Bronchial epithelial cell (primary cell): ENCODE data around the gene C11orf68. TPM values are rescaled to one million over a fixed set of nuclear protein-coding genes. Genes with fewer than 3 reads are reported as not detected.

ENCODE experiments used
- DNase-seq: peaks from one replicate; pipeline ENCODE4 v3.0.0-alpha.2; 2010; ENCODE audit warnings: low read depth
- FAIRE-seq: peaks from 2 replicates; lab custom pipeline; 2011; peaks lifted over from hg19 to GRCh38; lab: Jason Lieb, UNC
- H3K27me3 ChIP-seq: 2 replicates; pipeline ENCODE4 v1.5.1; 2011; ENCODE audit warnings: low read length; ENCODE audit not compliant: control insufficient read depth, insufficient read depth
- H3K36me3 ChIP-seq: 2 replicates; pipeline ENCODE4 v1.5.1; 2011; ENCODE audit warnings: low read length; ENCODE audit not compliant: control insufficient read depth, insufficient read depth
- H3K4me3 ChIP-seq: 2 replicates; pipeline ENCODE4 v1.5.1; 2011; ENCODE audit warnings: mild to moderate bottlenecking, low read depth, low read length, control low read depth
- total RNA-seq: library from RNA; depleted of rRNA; stranded (reverse); fragments of >200 nt; gene quantifications from 2 replicates; pipeline ENCODE4 v1.2.1, GENCODE V29; 2014
- TF ChIP-seq, protein P1 (sequence below): IDR thresholded peaks from 2 replicates; pipeline ENCODE4 v1.5.1; 2011; ENCODE audit warnings: mild to moderate bottlenecking, moderate library complexity, low read length, control low read depth, inconsistent platforms; ENCODE audit not compliant: insufficient read depth, severe bottlenecking

The C11orf68 gene
- total RNA-seq, 1 donor from 2014 or later: 8.4 TPM

DNA sequence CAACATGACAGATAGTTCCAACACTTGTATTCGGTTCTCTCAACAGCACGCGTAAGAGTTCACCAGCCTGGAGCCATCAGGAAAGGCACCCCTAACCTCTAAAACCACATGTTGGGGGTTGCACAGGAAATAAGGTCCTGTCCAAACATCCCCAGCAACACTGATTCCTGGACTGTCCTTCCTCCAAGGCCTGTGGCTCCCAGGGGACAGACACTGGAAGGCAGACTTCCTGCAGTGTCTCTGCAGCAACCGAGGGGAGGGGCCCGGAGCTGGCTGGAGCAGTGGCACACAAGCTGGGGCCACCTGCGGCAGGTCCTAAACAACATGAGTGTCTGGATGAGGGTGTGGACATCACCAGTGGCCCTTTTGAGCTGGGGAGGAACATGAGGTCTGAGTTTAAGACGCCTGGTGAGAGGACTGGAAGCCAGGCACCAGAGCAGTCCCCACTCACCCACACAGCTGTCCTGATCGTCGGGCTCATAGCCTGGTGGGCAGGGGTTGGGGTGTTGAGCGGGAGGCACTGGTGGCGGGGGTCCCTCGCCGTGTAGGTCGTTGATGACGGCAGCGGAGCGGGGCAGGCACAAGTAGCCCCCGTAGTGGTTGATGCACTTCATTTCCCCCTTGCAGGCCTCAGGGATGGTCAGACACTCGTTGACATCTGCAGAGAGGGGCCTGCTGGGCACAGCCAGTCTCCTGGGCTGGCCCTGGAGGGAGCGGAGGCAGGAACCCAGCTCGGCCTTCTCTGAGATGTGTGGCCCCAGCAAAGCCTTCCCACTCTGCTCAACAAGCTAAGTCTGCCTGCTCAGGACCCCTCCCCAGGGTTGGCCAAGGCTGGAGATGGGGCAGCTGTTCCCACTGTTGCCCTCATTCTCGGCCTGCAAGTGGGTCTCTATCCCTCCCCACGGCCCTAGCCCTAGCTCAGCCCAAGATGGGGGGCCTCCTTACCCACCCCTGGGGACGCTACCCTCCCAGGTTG, 47.9 kb downstream of the C11orf68 start:
- DNase-seq (no peak), FAIRE-seq (no peak)
- Histone ChIP-seq H3K36me3 (peaks cover 4% of the 10 kb centered on the region), H3K4me3 (no peak overlapping the region), H3K27me3 (no peaks in the 10 kb centered on the region)
- TF ChIP-seq, protein P1, sequence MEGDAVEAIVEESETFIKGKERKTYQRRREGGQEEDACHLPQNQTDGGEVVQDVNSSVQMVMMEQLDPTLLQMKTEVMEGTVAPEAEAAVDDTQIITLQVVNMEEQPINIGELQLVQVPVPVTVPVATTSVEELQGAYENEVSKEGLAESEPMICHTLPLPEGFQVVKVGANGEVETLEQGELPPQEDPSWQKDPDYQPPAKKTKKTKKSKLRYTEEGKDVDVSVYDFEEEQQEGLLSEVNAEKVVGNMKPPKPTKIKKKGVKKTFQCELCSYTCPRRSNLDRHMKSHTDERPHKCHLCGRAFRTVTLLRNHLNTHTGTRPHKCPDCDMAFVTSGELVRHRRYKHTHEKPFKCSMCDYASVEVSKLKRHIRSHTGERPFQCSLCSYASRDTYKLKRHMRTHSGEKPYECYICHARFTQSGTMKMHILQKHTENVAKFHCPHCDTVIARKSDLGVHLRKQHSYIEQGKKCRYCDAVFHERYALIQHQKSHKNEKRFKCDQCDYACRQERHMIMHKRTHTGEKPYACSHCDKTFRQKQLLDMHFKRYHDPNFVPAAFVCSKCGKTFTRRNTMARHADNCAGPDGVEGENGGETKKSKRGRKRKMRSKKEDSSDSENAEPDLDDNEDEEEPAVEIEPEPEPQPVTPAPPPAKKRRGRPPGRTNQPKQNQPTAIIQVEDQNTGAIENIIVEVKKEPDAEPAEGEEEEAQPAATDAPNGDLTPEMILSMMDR: no peak

- no peak for FAIRE-seq
- Histone ChIP-seq H3K27me3 (no peaks in the 10 kb centered on the region), H3K36me3 (peaks cover 9% of the 10 kb centered on the region), H3K4me3 (no peak overlapping the region)
- no peak for DNase-seq
- TF ChIP-seq, protein P1: no peak
Measured at GRCh38 chr11:65870307-65870658, 48.6 kb downstream of the C11orf68 start.

DNA sequence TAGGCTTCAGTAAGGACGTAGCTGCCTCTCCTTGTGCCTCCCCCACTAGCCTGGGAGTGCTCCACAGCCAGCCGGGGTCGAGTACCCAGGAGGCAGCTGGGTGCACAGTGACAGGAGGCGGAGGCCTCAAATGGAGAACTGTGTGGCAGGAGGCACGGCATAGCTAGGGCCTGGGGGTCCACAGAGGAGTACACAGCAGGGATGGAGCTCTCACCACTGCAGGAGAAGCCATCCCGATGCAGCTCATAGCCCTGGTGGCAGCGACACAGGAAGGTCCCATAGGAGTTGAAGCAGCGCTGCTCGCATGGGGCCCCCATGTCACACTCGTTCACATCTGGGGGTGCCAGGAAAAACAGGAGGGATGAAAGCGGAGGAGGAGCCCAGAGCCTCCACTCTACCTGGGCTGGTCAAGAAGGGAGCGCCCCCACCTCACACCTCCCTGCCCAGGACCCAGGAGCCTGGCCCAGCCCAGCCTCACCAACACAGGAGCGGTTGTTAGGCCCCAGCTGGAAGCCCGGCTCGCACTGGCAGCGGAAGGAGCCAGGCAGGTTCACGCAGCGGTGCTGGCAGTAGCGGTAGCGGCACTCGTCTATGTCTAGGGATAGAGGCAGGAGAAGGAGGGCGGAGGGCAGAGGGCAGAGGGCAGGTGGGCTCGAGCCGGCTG, 49.1 kb downstream of the C11orf68 start:
- FAIRE-seq: no peak

GRCh38 chr11:65868907-65869306, 50.0 kb downstream of the C11orf68 start:
- H3K4me3 ChIP-seq: no peak overlapping the region
- FAIRE-seq (no peak), DNase-seq (no peak)
- H3K36me3 ChIP-seq: peaks cover 20% of the 10 kb centered on the region
- TF ChIP-seq, protein P1: no peak
- H3K27me3 ChIP-seq: no peaks in the 10 kb centered on the region

More for the DNA sequence above, 49.1 kb downstream of the C11orf68 start:
- TF ChIP-seq, protein P1: no peak
- H3K4me3 ChIP-seq: no peak overlapping the region
- H3K27me3 ChIP-seq: no peaks in the 10 kb centered on the region
- peaks cover 13% of the 10 kb centered on the region for H3K36me3 ChIP-seq
- DNase-seq: no peak

DNA sequence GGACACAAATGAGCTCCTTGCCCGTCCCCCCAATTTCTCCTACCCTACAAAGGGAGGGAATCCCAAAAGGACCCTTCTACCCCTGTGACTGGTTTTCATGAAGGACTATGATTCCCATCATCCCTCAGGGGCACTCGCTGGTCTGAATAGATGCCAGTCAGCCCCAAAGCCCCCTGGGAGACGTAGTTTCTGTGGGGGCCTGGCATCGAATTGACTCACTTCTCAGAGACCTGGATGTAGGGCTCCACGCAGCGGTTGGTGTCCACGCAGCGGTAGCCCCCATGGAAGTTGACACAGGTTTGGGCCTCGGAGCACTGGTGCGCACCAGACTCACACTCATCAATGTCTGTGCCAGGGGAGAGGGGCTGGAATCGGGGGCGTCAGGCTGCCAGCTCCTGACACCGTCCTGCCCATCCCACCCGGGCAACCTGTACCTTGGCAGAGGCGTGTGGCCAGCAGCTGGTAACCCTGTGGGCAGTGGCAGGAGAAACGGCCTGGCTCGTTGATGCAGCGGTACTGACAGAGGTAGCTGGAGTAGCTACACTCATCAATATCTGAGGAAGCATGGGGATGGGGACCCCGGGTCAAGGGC, 50.7 kb downstream of the C11orf68 start:
- DNase-seq: no peak
- no peak for FAIRE-seq
- Histone ChIP-seq H3K36me3 (peaks cover 26% of the 10 kb centered on the region), H3K27me3 (no peaks in the 10 kb centered on the region), H3K4me3 (no peak overlapping the region)
- TF ChIP-seq, protein P1: no peak
